ENCODE results near the gene PLEKHM3.

- TF ChIP-seq CTCF (IDR thresholded peaks at IDR 0.05) = no peak
- no peak for TF ChIP-seq POLR2A (IDR thresholded peaks at IDR 0.05)
These were observed 24.1 kb upstream of the PLEKHM3 start for GRCh38 chr2:208049441-208049840.
